H1 (cell line): ENCODE data around the gene SOBP. TPM values are rescaled to one million over a fixed set of nuclear protein-coding genes. Genes with fewer than 3 reads are reported as not detected.
A peak's percentile ranks its signal among the peaks of the same experiment; 100 is the strongest.

Experiments used
- GABPA ChIP-seq: IDR thresholded peaks from 2 replicates; pipeline ENCODE4 v1.6.1; 2011; ENCODE audit warnings: mild to moderate bottlenecking, low read length, moderate library complexity, borderline replicate concordance; ENCODE audit not compliant: insufficient read depth
- HDAC2 ChIP-seq, 2 experiments: fragments of 300-600 bp in 1 of 2; sonication (generic) in 1 of 2; IDR thresholded peaks; 2 replicates each; pipeline ENCODE4 v1.6.1; 2011 to 2012; ENCODE audit warnings: low read depth in 2 of 2, low read length in 2 of 2, mild to moderate bottlenecking in 2 of 2, moderate library complexity in 2 of 2, borderline replicate concordance in 1 of 2, inconsistent platforms in 1 of 2
- JUND ChIP-seq: IDR thresholded peaks from 2 replicates; pipeline ENCODE4 v1.6.1; 2011; ENCODE audit warnings: mild to moderate bottlenecking, improper control_type of control experiment, low read length
- NANOG ChIP-seq: IDR thresholded peaks from 2 replicates; pipeline ENCODE4 v1.6.1; 2011; ENCODE audit warnings: low read length, low read depth, mild to moderate bottlenecking, inconsistent platforms; ENCODE audit not compliant: insufficient read depth, poor library complexity, severe bottlenecking
- SAP30 ChIP-seq: fragments of 300-600 bp; sonication (generic); IDR thresholded peaks from 2 replicates; pipeline ENCODE4 v1.7.1; 2012; ENCODE audit warnings: low read length, moderate library complexity, mild to moderate bottlenecking, inconsistent platforms; ENCODE audit not compliant: insufficient read depth, insufficient replicate concordance
- SIRT6 ChIP-seq: IDR thresholded peaks from one replicate; pipeline ENCODE4 v1.7.1; 2012; ENCODE audit warnings: low read length, inconsistent platforms
- SP1 ChIP-seq: IDR thresholded peaks from 2 replicates; pipeline ENCODE4 v1.6.1; 2011; ENCODE audit warnings: low read depth, low read length
- polyA plus RNA-seq, 7 experiments: library from polyadenylated mRNA; depleted of rRNA in 3 of 7; stranded (reverse) in 5 of 7; unstranded in 2 of 7; fragments of >200 nt in 5 of 7; fragments of 200-250 nt in 2 of 7; gene quantifications; 1 replicate in 5 of 7; 2 replicates in 1 of 7; 4 replicates in 1 of 7; pipeline versions ENCODE4 v1.2.1 to v1.2.3, GENCODE V29; 2011 to 2013; ENCODE audit warnings: missing spikeins in 2 of 7, mixed read lengths in 2 of 7
- total RNA-seq: library from RNA; stranded (reverse); fragmentation: NEBNext Ultra II Directional; extraction: Animal tissue kit (Norgen Biotek cat#: 25700); gene quantifications from 2 replicates; pipeline ENCODE4 v1.2.1, GENCODE V29; 2021
- TF ChIP-seq, protein P1 (sequence below): fragments of 300-600 bp; sonication (generic); IDR thresholded peaks from 2 replicates; pipeline ENCODE4 v1.7.1; 2012; ENCODE audit warnings: low read length, moderate library complexity, mild to moderate bottlenecking, inconsistent platforms; ENCODE audit not compliant: insufficient replicate concordance

SOBP gene
- total and polyA plus RNA-seq, 2 of the 8 experiments (the other 6 are each of a cell fraction or from before 2014, with no cell fraction given) = 0.45 to 6.2 TPM

- TF ChIP-seq, protein P1, sequence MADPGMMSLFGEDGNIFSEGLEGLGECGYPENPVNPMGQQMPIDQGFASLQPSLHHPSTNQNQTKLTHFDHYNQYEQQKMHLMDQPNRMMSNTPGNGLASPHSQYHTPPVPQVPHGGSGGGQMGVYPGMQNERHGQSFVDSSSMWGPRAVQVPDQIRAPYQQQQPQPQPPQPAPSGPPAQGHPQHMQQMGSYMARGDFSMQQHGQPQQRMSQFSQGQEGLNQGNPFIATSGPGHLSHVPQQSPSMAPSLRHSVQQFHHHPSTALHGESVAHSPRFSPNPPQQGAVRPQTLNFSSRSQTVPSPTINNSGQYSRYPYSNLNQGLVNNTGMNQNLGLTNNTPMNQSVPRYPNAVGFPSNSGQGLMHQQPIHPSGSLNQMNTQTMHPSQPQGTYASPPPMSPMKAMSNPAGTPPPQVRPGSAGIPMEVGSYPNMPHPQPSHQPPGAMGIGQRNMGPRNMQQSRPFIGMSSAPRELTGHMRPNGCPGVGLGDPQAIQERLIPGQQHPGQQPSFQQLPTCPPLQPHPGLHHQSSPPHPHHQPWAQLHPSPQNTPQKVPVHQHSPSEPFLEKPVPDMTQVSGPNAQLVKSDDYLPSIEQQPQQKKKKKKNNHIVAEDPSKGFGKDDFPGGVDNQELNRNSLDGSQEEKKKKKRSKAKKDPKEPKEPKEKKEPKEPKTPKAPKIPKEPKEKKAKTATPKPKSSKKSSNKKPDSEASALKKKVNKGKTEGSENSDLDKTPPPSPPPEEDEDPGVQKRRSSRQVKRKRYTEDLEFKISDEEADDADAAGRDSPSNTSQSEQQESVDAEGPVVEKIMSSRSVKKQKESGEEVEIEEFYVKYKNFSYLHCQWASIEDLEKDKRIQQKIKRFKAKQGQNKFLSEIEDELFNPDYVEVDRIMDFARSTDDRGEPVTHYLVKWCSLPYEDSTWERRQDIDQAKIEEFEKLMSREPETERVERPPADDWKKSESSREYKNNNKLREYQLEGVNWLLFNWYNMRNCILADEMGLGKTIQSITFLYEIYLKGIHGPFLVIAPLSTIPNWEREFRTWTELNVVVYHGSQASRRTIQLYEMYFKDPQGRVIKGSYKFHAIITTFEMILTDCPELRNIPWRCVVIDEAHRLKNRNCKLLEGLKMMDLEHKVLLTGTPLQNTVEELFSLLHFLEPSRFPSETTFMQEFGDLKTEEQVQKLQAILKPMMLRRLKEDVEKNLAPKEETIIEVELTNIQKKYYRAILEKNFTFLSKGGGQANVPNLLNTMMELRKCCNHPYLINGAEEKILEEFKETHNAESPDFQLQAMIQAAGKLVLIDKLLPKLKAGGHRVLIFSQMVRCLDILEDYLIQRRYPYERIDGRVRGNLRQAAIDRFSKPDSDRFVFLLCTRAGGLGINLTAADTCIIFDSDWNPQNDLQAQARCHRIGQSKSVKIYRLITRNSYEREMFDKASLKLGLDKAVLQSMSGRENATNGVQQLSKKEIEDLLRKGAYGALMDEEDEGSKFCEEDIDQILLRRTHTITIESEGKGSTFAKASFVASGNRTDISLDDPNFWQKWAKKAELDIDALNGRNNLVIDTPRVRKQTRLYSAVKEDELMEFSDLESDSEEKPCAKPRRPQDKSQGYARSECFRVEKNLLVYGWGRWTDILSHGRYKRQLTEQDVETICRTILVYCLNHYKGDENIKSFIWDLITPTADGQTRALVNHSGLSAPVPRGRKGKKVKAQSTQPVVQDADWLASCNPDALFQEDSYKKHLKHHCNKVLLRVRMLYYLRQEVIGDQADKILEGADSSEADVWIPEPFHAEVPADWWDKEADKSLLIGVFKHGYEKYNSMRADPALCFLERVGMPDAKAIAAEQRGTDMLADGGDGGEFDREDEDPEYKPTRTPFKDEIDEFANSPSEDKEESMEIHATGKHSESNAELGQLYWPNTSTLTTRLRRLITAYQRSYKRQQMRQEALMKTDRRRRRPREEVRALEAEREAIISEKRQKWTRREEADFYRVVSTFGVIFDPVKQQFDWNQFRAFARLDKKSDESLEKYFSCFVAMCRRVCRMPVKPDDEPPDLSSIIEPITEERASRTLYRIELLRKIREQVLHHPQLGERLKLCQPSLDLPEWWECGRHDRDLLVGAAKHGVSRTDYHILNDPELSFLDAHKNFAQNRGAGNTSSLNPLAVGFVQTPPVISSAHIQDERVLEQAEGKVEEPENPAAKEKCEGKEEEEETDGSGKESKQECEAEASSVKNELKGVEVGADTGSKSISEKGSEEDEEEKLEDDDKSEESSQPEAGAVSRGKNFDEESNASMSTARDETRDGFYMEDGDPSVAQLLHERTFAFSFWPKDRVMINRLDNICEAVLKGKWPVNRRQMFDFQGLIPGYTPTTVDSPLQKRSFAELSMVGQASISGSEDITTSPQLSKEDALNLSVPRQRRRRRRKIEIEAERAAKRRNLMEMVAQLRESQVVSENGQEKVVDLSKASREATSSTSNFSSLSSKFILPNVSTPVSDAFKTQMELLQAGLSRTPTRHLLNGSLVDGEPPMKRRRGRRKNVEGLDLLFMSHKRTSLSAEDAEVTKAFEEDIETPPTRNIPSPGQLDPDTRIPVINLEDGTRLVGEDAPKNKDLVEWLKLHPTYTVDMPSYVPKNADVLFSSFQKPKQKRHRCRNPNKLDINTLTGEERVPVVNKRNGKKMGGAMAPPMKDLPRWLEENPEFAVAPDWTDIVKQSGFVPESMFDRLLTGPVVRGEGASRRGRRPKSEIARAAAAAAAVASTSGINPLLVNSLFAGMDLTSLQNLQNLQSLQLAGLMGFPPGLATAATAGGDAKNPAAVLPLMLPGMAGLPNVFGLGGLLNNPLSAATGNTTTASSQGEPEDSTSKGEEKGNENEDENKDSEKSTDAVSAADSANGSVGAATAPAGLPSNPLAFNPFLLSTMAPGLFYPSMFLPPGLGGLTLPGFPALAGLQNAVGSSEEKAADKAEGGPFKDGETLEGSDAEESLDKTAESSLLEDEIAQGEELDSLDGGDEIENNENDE = no peak
- TF ChIP-seq SIRT6 = no peak
- TF ChIP-seq NANOG = no peak
- 0 out of 2 replicates have a peak, but pooled peaks have one; percentile 16 for TF ChIP-seq SP1
- no peak for TF ChIP-seq SAP30
- TF ChIP-seq JUND = no peak
- TF ChIP-seq HDAC2 (IDR thresholded peaks at IDR 0.05; ENCODE audit: borderline replicate concordance in 1 of 2, low read depth in 2 of 2, low read length in 2 of 2) = no peak
- no peak for TF ChIP-seq GABPA
Measured at GRCh38 chr6:107606407-107606806, 116.5 kb downstream of the SOBP start (continued).
